GM12892 (cell line): ENCODE measurements around the gene GAS2L2.

Experiments used
- POLR2A ChIP-seq: IDR thresholded peaks from 2 replicates; pipeline ENCODE4 v1.6.1; 2011; ENCODE audit warnings: low read depth, low read length, control low read depth
- POLR2AphosphoS5 ChIP-seq: IDR thresholded peaks from 2 replicates; pipeline ENCODE4 v1.6.1; 2011; ENCODE audit warnings: low read depth, low read length, control low read depth
- TAF1 ChIP-seq: IDR thresholded peaks from 2 replicates; pipeline ENCODE4 v1.6.1; 2011; ENCODE audit warnings: low read depth, mild to moderate bottlenecking, control low read depth, low read length, borderline replicate concordance

GRCh38 chr17:35713069-35713728 is 39.8 kb downstream of the GAS2L2 start:
- TF ChIP-seq POLR2A (no peak), TAF1 (no peak), POLR2AphosphoS5 (no peak)
